Peyer's patch (tissue), 4 donors: Measurements from ENCODE around the gene AANAT. TPM values are rescaled to one million over a fixed set of nuclear protein-coding genes. Genes with fewer than 3 reads are reported as not detected.

Source experiments
- DNase-seq, 3 donors: peaks; one replicate each; pipeline ENCODE4 v3.0.0-alpha.2; 2017 to 2019
- H3K27ac ChIP-seq, 4 donors: fragments of 200-600 bp; sonication (generic); one replicate each; pipeline ENCODE4 v1.5.1; 2016 to 2019
- H3K27me3 ChIP-seq, 2 donors: fragments of 200-600 bp; sonication (generic); one replicate each; pipeline ENCODE4 v1.5.1; 2019
- H3K36me3 ChIP-seq, 3 donors: fragments of 200-600 bp; sonication (generic); one replicate each; pipeline ENCODE4 v1.5.1; 2016 to 2019
- H3K4me1 ChIP-seq, 4 donors: fragments of 200-600 bp; sonication (generic); one replicate each; pipeline ENCODE4 v1.5.1; 2016 to 2019
- H3K4me3 ChIP-seq, 4 donors: fragments of 200-600 bp; sonication (generic); 1 replicate in 3 of 4; 2 replicates in 1 of 4; pipeline ENCODE4 v1.5.1; 2016 to 2019; ENCODE audit warnings: mild to moderate bottlenecking in 1 of 4
- H3K9me3 ChIP-seq, 4 donors: fragments of 200-600 bp; sonication (generic); one replicate each; pipeline ENCODE4 v1.5.1; 2016 to 2019; ENCODE audit warnings: mild to moderate bottlenecking in 1 of 4
- CTCF ChIP-seq, 6 experiments: fragments of 450-650 bp in 4 of 6; fragments of 200-600 bp in 2 of 6; sonication (generic) in 1 of 6; IDR thresholded peaks; one replicate each; pipeline ENCODE4 v1.5.1; 2017 to 2019; ENCODE audit warnings: antibody characterized with exemption in 6 of 6, mild to moderate bottlenecking in 3 of 6, moderate library complexity in 1 of 6
- POLR2A ChIP-seq, 2 donors: fragments of 450-650 bp; IDR thresholded peaks; one replicate each; pipeline ENCODE4 v1.5.1; 2017; ENCODE audit warnings: antibody characterized with exemption in 2 of 2, mild to moderate bottlenecking in 2 of 2, moderate library complexity in 2 of 2
- total RNA-seq, 4 donors: library from RNA; depleted of rRNA; stranded (reverse); fragments of >200 nt; gene quantifications; one replicate each; pipeline ENCODE4 v1.1.0, GENCODE V29; 2016

The AANAT gene
- total RNA-seq, 4 donors from 2014 or later: not detected

- Histone ChIP-seq H3K4me3 (no peak overlapping the region), H3K27ac (no peak overlapping the region), H3K36me3 (no peaks in the 10 kb centered on the region), H3K9me3 (no peaks in the 10 kb centered on the region), H3K4me1 (peaks cover 0 to 19% (median 0%) of the 10 kb centered on the region in 4 donors), H3K27me3 (no peaks in the 10 kb centered on the region)
- no peak for DNase-seq
- TF ChIP-seq POLR2A (IDR thresholded peaks at IDR 0.05) (no peak), CTCF (IDR thresholded peaks at IDR 0.05) (no peak)
Measured at GRCh38 chr17:76442341-76443338, 24.8 kb upstream of the AANAT start.

GRCh38 chr17:76444518-76445311 lies 22.7 kb upstream of the AANAT start:
- H3K4me3 ChIP-seq: no peak overlapping the region
- no peak overlapping the region for H3K27ac ChIP-seq
- no peaks in the 10 kb centered on the region for H3K36me3 ChIP-seq
- peaks cover 0 to 29% (median 0%) of the 10 kb centered on the region in 4 donors for H3K4me1 ChIP-seq
- no peaks in the 10 kb centered on the region for H3K9me3 ChIP-seq
- TF ChIP-seq POLR2A (IDR thresholded peaks at IDR 0.05) (no peak), CTCF (IDR thresholded peaks at IDR 0.05) (no peak)
- no peak for DNase-seq
- no peaks in the 10 kb centered on the region for H3K27me3 ChIP-seq

- H3K27me3 ChIP-seq: no peaks in the 10 kb centered on the region
- H3K36me3 ChIP-seq: no peaks in the 10 kb centered on the region
- TF ChIP-seq POLR2A (IDR thresholded peaks at IDR 0.05) (no peak), CTCF (IDR thresholded peaks at IDR 0.05) (no peak)
- no peak for DNase-seq
- peaks cover 0 to 29% (median 0%) of the 10 kb centered on the region in 4 donors for H3K4me1 ChIP-seq
- no peak overlapping the region for H3K4me3 ChIP-seq
- H3K9me3 ChIP-seq: no peaks in the 10 kb centered on the region
- H3K27ac ChIP-seq: no peak overlapping the region
Measured at GRCh38 chr17:76445697-76446448, 21.5 kb upstream of the AANAT start.

- Histone ChIP-seq H3K36me3 (no peaks in the 10 kb centered on the region), H3K9me3 (no peaks in the 10 kb centered on the region), H3K4me3 (no peak overlapping the region), H3K27ac (peak overlapping the region in 2 of 4 donors; percentile 50 to 72), H3K4me1 (peaks cover 0 to 35% (median 1%) of the 10 kb centered on the region in 4 donors), H3K27me3 (no peaks in the 10 kb centered on the region)
- no peak for TF ChIP-seq CTCF (IDR thresholded peaks at IDR 0.05)
- TF ChIP-seq POLR2A (IDR thresholded peaks at IDR 0.05): no peak
- DNase-seq: peak in 1 of 3 donors; percentile 65
Measured at GRCh38 chr17:76446449-76447231, 20.8 kb upstream of the AANAT start.
